Caki2 (cell line): ENCODE measurements around the gene DNAJB8. TPM values are rescaled to one million over a fixed set of nuclear protein-coding genes. Genes with fewer than 3 reads are reported as not detected.

Source experiments
- DNase-seq: peaks from one replicate; pipeline ENCODE4 v3.0.0-alpha.2; 2015; ENCODE audit warnings: low read depth
- in situ Hi-C: cut with HindIII; loops from 2 replicates; pipeline ENCODE4 v1.10.0; 2016; ENCODE audit warnings: low sequenced_read_pairs, low pct_unique_long_range_greater_than_20kb, mixed read lengths
- total RNA-seq: library from RNA; depleted of rRNA; stranded (reverse); fragments of >200 nt; shearing (Covaris generic); gene quantifications from 2 replicates; pipeline ENCODE4 v1.2.3, GENCODE V29; 2014; ENCODE audit warnings: low replicate concordance

DNAJB8 gene
- total RNA-seq, 1 experiment from 2014 or later = not detected

DNA sequence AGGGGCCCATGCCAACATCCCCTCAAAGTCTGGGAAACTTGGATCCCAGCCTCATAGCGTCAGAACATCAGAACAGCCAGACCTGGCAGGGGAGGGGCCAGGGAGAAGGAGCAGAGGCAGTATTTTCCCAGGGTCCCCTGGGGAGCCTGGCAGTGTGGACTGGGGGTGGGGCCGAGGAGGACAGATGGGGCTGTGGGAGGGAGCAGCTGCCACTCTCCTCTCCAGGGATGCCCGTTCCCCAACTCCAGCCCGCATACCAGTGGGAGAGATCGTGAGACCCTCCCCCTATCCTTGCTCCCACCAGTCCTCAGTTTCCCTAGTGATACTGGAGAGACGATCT, 6.5 kb upstream of the DNAJB8 start:
- DNase-seq = no peak
- in situ Hi-C loops = no loop called here

DNA sequence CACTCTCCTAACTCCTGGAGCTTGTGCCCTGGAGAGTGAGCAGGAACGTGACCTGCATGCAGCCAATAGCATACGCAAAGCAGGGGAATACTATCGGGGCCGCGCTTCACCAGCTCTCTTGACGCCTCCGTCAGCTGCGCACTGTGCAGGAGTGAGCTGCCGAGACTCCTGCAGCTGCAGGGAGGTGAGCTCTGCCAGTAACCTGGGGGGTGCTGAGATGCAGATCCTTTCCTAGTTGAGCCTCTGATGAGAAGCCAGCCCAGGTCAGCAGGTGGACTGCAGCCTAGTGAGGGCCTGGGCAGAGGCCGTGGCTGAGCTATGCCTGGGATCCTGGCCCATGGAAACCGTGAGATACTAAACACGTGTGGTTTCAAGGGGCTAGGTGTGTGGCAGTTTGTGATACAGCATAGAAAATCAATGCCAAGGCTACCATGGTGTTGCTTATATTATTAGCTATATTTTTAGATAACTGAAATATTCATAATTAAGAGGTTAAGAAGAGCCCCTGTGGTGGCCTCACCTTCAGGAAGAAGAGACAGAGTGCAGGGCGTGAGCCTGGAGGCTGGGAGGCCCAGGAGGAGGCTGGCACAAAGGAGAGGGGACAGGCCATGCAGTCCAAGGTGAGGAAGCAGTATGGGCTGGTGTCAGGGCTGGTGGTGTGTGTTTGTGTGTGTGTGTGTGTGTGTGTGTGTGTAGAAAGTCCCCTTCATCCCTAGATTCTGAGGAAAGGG, 5.9 kb upstream of the DNAJB8 start:
- in situ Hi-C loops = no loop called here
- no peak for DNase-seq

DNA sequence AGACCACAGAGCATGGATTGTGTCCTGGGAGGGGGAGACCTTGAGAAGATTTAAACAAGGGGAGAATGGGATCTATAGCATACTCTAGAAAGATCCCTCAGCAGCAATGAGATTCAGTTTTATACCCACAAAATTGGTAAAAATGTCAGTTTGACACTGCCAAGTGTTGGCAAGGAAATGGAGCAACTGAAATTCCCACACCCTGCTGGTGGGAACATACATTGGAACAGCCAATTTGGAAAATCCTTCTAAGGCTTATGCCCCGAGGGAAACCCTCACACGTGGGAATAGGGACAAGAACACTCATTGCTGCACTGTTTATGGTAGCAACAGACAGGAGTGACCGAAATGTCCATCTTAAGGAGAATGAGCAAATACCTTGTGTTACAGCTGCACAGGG, 5.0 kb upstream of the DNAJB8 start:
- DNase-seq = no peak
- in situ Hi-C loops = no loop called here

DNA sequence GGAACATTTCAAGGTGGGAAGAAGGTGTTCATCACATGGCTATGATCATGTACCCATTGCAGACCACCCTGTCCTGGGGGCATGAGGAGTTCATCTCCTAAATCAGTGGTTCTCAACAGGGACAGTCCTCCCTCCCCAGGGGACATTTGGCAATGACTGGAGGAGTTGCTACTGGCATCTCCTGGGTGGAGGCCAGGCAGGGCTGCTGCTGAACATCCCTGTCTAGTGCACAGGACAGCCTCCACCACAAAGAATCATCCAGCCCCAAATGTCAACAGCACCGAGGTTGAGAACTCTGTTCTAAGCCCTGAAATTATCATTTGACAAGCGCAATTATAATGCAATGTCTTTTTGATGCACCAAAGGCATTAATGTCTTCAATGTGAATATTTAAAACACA, 4.4 kb upstream of the DNAJB8 start:
- in situ Hi-C loops = no loop called here
- no peak for DNase-seq

DNA sequence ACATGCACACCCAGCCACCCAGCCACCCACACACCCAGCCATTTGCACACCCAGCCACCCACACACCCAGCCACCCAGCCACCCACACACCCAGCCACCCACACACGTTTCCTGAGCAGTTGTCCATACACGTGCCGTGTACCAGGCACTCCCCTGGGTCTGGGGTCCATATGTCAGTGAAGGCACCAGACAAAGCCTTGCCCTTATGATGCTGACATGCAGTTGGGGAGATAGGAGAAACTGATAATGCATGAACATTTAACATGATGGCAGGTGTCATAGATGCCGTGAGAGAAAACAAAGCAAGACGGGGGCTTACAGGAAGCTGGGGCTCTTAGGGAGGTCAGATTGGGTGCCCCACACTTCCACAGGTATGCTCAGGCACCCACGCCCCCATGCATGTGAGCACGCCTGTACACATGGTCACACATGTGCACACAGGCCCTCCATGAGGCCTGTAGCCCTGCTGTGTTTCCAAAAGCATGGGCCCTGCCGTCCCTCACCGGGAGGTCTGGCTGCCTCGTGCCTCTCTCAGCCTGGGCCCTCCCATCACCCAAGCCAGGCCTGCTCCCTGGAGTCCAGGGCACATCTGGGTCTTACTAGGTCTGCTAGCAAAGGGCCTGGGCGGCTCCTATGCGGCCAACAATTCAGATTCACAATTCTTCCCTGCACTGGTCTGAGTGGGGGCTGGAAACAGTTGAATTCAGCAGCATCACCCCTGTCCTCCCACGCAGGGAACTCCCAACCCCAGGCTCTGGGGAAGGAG, 3.6 kb upstream of the DNAJB8 start:
- no peak for DNase-seq
- in situ Hi-C loops = no loop called here

DNA sequence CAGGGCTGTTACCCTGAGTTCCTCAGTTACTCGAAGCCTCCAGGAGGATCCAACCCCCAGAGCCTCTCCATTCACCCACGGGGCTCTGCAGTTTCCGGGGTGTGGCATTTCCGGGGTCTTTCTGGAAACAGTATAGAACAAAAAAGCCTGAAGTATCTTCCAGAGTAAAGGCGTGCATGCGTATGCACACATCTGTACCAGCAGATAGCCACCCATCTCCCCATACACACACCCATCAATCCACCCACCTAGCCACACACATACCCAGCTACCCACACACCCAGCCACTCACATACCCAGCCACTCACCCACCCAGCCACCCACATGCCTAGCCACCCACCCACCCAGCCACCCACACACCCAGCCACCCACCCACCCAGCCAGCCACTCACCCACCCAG, 2.9 kb upstream of the DNAJB8 start:
- in situ Hi-C loops = no loop called here
- no peak for DNase-seq

DNA sequence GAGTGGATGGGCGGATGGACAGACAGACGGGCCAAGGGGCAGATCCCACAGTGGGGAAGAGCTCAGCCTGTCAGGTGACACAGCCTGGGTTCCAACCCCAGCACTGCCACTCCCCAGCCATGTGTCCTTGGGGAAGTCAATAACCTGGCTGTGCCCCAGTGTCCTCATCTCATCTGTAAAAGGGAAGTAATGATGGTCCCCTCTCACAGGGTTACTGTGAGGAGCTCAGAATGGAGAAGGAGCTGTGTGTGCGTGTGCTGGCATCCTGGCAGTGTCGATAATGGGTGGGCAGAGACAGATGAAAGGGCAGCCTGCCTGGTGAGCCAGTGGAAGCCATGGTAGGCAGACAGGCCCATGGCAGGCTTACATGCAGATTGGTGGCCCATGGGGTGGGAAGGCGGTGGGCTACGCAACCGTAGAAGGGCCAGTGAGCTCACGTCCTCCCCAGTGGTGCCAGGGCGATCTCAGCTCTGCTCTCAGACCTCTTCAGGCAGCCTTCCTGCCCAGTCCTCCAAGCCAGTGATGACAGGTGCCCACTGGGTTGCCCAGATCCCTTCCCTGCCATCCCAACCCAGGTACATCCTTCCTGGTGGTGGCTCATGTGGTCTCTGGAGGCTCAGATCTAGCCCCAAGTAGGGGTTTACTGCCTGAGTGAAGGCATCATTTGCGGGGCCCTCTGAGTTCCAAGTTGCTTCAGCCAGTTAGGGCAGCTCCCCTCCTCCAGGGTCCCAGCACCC, 2.3 kb upstream of the DNAJB8 start:
- no peak for DNase-seq
- in situ Hi-C loops = no loop called here

DNA sequence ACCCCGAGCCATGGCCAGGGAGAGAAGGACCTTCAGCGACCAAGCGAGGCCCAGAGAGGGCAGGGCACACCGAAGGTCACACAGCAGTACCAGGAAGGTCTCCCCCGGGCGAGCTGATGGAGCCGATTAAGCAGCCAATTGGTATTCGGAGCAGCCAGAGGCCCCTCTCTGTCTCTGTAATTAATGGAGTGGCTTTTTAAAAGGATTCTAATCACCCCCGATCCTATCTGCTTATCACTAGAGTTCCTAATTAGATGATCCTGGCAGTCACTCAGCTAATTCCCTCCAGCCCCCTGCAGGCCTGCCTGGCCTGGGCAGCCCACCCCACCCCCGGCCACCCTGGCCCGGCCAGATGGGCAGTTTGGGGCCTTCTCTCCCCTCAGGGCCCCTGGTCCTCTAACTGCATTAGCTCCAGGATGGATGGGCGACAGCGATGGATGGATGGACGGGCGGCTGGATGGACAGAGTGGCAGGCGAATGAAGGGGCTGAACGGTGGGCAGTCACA, 1.6 kb upstream of the DNAJB8 start:
- no peak for DNase-seq
- in situ Hi-C loops = no loop called here

DNA sequence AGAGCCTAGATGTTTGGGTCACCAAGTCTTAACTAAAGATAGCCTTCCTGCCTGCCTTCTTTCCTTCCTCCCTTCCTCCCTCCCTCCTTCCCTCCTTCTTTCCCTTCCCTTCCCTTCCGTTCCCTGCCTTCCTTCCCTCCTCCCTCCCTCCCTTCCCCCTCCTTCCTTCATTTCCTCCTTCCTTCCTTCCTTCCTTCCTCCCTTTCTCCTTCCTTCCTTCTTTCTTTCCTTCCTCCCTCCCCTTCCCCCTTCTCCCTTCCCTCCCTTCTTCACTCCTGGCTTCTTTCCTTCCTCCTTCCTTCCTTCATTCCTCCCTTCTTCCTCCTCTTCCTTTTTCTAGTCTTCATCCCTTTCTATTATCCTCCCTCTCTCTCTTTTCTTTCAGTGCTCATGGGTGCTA, 2.0 kb downstream of the DNAJB8 start:
- DNase-seq = no peak
- in situ Hi-C loops = no loop called here

DNA sequence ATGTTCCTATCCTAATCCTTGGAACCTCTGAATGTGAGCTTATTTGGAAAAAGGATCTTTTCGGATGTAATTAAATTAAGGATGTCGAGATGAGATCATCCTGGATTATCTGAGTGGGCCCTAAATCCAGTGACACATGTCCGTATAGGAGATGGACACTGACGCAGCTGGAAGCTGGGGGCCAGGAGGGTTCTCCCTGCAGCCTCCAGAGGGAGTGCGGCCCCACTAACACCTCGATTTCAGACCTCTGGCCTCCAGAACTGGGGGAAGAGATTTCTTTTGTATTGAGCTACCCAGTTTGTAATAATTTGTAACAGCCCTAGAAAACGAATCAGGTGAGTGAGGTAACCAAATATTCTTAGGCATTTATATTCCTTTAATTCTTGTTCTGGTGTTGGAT, 2.5 kb downstream of the DNAJB8 start:
- in situ Hi-C loops = no loop called here
- no peak for DNase-seq

DNA sequence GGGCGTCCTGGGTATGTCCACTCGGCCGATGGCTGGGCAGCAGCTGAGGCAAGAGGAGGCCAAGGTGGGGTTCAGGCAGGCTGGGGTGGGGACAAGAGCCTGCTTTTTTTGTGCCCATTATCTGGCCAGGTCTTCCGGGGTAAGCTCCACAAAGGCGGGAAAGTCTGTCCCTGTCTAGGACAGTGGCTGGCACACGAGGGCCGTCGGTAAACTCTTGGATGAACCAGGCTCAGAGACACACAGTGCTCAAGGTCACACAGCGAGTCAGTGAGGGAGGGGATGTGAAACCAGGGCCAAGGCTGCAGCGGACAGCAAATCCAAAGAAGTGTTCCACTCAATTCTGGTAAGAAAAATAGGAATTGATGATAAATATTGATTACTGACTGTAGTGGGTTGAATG, 2.9 kb downstream of the DNAJB8 start:
- DNase-seq = no peak
- in situ Hi-C loops = no loop called here

DNA sequence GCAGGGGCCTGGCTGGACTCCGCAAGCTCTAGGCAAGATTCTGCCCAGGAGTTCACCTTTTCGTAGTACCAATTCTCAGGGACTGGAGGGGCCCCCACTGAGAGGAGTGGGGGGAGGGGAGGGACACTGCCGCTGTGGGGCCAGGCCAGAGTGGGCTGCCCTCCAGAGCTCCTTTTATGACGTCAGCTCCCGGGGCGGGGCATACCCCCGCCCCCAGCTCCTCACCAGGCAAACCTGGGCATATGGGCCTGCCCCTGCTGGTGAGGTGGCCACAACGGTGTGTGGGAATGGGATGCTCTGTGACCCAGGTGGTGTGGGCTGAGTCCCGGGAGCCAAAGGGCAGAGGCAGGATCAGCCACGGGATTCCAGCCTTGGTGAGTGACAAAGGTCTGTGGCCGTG, 3.3 kb downstream of the DNAJB8 start:
- in situ Hi-C loops = no loop called here
- DNase-seq = no peak

DNA sequence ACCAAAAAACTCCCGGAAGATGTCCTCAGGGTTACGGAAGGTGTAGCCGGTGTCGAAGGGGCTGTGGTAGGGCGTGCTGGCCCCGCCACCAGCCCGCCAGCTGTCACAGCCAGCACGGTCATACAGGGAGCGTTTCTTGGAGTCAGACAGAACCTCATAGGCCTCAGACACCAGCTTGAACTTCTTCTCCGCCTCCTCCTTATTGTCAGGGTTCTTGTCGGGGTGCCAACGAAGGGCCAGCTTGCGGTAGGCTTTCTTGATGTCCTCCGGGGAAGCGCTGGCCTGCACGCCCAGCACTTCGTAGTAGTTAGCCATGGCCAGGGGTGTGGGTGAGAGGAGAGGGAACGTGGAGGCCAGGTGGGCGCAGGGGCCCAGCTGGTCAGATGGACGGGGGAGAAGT, 3.8 kb downstream of the DNAJB8 start:
- no peak for DNase-seq
- in situ Hi-C loops = no loop called here

DNA sequence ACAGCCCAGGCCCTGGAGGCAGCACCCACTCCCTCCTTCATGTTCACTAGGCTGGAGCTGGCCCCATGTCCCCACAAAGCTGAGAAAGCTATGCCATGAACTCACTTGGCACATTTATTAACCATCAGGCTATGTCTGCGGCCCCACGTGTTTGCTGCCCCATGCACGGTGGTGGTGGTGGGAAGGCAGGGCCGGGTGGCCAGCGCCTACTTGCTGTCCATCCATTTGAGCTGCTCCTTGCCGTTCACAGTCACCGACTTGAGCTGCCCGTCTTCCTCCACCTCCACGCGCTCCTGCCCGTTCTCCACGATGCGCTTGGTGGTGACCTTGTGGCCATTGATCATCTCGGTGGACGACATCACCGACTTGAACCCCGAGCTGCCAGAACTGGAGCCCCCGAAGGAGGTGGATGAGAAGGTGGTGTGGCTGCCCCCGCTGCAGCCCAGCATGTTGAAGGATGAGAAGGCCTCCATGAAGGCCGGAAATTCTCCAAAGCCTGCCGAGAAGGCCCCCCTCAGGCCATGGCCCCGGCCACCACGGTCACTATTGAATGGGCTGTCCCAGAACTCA, 4.3 kb downstream of the DNAJB8 start:
- no peak for DNase-seq
- in situ Hi-C loops = no loop called here

DNA sequence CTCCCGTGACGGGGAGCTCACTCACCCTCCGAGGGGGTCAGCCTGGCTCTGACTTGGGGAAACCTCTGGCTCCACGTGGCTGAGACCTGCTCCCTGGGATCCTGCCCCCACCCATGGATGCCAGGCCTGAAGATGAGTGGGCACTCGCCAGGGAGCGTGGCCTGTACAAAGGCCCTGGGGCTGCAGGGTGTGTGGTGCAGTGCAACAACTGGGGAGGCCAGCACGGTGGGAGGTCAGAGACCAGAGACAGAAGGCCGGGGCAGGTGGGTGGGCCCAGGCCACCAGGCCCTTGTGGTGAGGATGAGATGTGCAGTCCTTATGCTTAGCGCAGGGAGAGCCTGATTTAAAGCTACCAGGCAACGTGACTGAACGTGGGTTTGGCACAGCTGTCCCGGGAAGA, 5.0 kb downstream of the DNAJB8 start:
- DNase-seq = no peak
- in situ Hi-C loops = no loop called here

DNA sequence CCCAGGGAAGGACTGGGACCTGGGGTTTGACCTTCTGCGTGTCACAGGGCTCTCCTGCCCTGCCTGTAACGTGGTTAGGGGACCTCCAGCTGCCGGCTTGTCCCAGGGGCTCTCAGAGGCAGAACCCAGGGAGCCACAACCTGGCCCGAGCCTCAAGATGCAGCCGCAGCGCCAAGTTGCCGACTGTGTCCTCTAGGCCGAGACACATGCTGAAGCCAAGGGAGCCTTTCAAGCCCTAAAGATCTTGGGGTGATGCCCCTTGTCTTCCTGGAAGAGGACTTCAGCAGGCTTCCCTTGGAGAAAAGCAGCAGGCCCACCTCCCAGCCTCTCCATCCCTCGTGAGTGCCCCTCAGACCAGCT, 7.2 kb downstream of the DNAJB8 start:
- in situ Hi-C loops = no loop called here
- no peak for DNase-seq

DNA sequence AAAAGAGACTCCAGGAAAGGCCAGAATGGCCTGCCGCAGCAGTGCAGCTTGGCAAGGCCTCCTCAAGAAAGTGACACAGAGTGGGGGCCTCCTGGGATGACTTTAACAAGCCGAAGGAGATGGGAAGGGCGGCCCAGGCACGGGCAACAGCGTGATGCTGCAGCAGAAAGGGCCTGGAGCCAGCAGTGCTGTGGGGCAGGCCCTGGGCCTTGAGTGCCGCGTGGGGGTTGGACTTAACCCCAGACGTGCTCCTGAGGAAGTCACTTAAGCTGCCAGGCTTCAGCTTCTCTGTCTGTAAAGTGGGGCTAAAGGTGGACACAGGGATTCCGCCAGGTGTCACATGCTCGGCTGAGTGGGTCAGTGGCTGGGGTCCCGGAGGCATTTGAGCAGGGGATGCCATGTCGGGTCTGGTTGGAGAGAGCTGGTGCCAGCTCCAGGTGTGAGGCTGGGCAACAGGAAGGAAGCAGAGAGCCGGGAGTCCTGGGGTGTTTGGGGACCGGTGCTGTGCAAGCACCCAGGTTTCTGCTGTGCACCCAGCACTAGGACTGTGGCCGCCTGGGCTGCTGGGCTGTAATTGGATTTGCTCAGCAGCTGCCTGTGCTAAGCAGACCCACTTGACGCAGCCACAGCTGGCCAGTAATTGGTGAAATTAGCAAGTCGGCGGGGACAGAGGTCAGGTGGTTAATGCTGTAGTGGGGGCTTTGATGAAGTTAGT, 7.8 kb downstream of the DNAJB8 start:
- DNase-seq = no peak
- in situ Hi-C loops = no loop called here

DNA sequence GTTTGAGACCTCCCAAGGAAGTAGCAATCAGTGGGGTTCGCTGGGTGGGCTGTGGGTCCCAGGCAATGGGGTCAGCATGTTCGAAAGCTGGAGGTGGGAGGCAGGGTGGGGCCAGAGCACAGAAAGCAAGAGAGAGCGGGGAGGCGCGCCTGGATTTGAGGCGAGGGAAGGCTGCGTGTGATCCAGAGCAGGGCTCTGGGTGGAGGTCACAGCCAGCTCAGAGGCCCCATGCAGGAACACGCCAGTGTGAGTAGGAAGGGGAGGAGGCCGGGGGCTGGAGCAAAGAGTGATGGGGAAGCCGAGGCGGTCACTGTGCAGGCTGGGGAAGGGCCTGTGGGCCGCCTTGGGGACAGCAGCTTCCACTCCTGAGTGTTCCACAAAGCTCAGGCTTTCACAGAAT, 8.8 kb downstream of the DNAJB8 start:
- no peak for DNase-seq
- in situ Hi-C loops = no loop called here
